VCaP (cell line): Measurements from ENCODE around the gene CDK13.

Experiments used
- H3K27ac ChIP-seq: fragments of 450-650 bp; 2 replicates; pipeline ENCODE4 v1.5.1; 2017
- TF ChIP-seq, protein P1 (sequence below): fragments of 450-650 bp; conservative IDR thresholded peaks from 2 replicates; pipeline ENCODE4 v1.5.1; 2017; ENCODE audit warnings: mild to moderate bottlenecking, moderate library complexity

Gene CDK13

DNA sequence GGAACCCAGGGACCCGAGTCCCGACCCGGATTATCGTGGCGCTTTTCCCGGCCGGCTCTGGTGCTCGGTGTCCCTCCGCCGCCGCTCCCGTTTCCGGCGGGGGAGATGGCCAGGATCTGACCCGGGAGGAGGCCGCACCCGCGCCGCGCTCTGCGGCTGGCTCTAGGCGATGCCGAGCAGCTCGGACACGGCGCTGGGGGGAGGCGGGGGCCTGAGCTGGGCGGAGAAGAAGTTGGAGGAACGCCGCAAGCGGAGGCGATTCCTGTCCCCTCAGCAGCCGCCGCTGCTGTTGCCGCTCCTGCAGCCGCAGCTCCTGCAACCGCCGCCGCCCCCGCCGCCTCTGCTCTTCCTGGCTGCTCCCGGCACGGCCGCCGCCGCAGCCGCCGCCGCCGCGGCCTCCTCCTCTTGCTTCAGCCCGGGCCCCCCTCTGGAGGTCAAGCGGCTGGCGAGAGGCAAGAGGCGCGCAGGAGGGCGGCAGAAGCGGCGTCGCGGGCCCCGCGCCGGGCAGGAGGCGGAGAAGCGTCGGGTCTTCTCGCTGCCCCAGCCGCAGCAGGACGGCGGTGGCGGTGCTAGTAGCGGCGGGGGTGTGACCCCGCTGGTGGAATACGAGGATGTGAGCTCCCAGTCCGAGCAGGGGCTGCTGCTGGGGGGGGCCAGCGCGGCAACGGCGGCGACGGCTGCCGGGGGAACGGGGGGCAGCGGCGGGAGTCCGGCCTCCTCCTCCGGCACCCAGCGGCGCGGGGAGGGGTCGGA lies 593 bp downstream of the CDK13 start:
- H3K27ac ChIP-seq: peak overlapping the region; percentile 100
- TF ChIP-seq, protein P1, sequence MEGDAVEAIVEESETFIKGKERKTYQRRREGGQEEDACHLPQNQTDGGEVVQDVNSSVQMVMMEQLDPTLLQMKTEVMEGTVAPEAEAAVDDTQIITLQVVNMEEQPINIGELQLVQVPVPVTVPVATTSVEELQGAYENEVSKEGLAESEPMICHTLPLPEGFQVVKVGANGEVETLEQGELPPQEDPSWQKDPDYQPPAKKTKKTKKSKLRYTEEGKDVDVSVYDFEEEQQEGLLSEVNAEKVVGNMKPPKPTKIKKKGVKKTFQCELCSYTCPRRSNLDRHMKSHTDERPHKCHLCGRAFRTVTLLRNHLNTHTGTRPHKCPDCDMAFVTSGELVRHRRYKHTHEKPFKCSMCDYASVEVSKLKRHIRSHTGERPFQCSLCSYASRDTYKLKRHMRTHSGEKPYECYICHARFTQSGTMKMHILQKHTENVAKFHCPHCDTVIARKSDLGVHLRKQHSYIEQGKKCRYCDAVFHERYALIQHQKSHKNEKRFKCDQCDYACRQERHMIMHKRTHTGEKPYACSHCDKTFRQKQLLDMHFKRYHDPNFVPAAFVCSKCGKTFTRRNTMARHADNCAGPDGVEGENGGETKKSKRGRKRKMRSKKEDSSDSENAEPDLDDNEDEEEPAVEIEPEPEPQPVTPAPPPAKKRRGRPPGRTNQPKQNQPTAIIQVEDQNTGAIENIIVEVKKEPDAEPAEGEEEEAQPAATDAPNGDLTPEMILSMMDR: no peak

DNA sequence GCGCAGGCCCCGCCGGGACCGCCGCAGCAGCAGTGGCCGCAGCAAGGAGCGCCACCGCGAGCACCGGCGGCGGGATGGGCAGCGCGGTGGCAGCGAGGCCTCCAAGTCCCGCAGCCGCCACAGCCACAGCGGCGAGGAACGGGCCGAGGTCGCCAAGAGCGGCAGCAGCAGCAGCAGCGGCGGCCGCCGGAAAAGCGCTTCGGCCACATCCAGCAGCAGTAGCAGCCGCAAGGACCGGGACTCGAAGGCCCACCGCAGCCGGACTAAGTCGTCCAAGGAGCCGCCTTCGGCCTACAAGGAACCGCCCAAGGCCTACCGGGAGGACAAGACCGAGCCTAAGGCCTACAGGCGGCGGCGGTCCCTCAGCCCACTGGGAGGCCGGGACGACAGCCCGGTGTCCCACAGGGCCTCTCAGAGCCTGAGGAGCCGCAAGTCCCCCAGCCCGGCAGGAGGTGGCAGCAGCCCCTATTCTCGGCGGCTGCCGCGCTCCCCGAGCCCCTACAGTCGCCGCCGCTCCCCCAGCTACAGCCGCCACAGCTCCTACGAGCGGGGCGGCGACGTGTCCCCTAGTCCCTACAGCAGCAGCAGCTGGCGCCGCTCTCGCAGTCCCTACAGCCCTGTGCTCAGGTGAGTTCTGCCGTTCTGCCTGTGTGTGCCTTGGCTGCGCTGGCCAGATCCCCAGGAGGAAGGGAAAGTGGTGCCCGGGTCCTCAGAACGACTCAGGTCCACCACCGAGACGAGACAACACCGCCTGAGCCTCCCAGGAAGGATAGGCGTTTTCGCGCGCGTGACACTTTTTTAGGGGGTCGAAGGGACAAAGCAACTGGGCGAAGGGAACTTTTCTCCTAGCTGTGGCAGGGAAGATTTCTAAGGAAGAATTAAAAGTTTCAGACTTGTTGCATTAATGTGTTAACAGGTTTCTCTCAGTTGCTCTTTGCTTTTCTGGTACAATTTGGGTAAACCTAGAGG lies 1.5 kb downstream of the CDK13 start:
- peak overlapping the region; percentile 100 for H3K27ac ChIP-seq
- TF ChIP-seq, protein P1: peak; percentile 71

DNA sequence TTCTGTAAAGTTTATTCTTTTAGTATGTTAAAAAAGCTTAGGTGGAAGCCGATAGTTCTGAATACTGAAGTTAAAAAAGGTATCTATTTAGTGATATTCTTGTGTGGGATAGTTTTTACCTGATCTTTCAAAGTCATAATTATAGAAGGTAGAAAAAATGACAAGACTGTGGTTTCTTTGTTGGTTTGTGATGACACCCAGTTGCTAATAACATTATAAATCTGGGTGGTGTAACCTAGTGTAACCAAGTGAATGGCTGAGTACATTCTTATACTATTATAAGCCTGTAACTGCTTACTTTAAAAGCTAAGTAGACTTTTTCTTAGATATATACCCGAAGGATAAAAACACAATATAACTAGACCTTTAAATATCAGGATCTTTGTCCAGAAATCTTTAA lies 2.3 kb downstream of the CDK13 start:
- TF ChIP-seq, protein P1: no peak
- peak overlapping the region; percentile 100 for H3K27ac ChIP-seq

DNA sequence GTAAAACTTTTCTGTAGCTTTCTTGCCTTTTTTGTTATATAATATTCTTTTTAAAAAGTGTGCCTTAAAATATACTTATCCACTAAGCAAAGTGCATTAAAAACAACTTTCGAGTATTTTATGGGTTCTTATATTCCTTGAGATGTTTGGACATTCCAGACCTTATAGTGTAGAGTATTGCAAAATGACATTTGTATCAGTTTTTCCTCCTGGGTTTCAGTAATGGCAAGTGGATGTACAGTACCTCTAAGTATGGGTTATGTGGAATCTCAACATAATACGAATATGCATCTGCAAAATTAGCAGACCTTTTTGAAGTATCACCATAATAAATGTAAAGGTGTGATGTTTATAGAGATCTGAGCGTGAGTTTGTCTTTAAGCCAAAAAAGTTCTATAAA lies 2.7 kb downstream of the CDK13 start:
- H3K27ac ChIP-seq: peak overlapping the region; percentile 100; the same call in 1 of the 2 replicates
- TF ChIP-seq, protein P1: no peak

DNA sequence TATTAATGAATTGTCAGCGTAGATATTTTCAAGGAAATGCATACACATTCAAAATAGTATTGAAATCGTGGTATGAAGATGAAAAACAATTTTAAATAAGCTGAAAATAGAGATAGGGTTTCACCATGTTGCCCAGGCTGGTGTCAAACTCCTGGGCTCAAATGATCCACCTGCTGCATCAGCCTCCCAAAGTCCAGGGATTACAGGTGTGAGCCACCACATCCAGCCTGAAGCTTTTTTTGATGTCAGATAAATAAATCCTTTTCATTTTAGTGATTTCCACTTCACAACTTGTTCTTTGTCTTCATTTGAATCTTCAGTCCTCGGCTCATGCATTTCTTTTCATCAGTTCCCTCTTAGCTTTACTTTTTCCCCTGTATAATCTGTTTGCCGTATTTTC lies 4.6 kb downstream of the CDK13 start:
- H3K27ac ChIP-seq: no peak overlapping the region
- TF ChIP-seq, protein P1: no peak

DNA sequence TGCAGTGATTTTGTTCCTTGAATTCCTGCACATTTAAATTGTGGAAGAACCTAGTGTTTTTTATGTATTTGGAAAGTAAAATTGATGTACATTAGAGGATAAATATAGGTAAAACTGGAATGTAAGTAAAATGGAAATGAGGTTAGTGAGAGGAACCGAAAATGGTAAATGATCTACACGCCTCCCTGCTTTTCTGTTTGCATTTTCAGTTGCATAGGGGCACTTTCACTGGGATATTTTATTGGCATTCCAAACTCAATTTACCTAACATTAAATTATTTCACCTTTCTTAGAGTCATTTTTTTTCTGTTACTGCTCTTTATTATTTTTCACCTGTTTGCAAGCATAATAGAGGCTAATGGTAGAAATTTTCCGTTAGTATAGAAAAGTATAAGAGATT lies 8.0 kb downstream of the CDK13 start:
- no peak overlapping the region for H3K27ac ChIP-seq
- TF ChIP-seq, protein P1: no peak
